ENCODE measurements around the gene NOS1.
"Not testable (repeated sequence)": the region's sequence is repeated elsewhere in the genome, so short reads cannot be mapped to it uniquely, and the experiment has no call there.

Gene NOS1

GRCh38 chr12:117361347-117361751 is at the start of gene NOS1:
Gene NOS1, minus strand, starts transcription at chr12:117361626. Its CDS starts 30,557 bp downstream, at chr12:117331069.
- H3K36me3 ChIP-seq (ENCODE audit: insufficient read depth, low read length), result no peaks in the 10 kb centered on the region
- H2AFZ ChIP-seq (ENCODE audit: low read length, unreplicated experiment), result no peak within 1 kb of the TSS
- no peak within 1 kb of the TSS for H3K4me3 ChIP-seq (ENCODE audit: low read depth, low read length)
- no peaks in the 10 kb centered on the region for H3K79me2 ChIP-seq (ENCODE audit: control insufficient read depth, insufficient read depth, low read length, unreplicated experiment)
- H3K27ac ChIP-seq (ENCODE audit: low read depth, low read length), result no peak within 1 kb of the TSS
- H3K4me1 ChIP-seq (ENCODE audit: control insufficient read depth, insufficient read depth, low read length, unreplicated experiment), result no peaks in the 10 kb centered on the region
- H3K27me3 ChIP-seq (ENCODE audit: insufficient read depth, low read length), result peaks cover 86% of the 10 kb centered on the region

GRCh38 chr12:117409286-117409685 is 47.9 kb upstream of the NOS1 start:
- Histone ChIP-seq H3K79me2 (ENCODE audit: control insufficient read depth, insufficient read depth, low read length, unreplicated experiment) (no peaks in the 10 kb centered on the region), H2AFZ (ENCODE audit: low read length, unreplicated experiment) (no peak overlapping the region), H3K4me1 (ENCODE audit: control insufficient read depth, insufficient read depth, low read length, unreplicated experiment) (no peaks in the 10 kb centered on the region), H3K27ac (ENCODE audit: low read depth, low read length) (no peak overlapping the region), H3K27me3 (ENCODE audit: insufficient read depth, low read length) (no peaks in the 10 kb centered on the region), H3K4me3 (ENCODE audit: low read depth, low read length) (no peak overlapping the region), H3K36me3 (ENCODE audit: insufficient read depth, low read length) (no peaks in the 10 kb centered on the region)

- H2AFZ ChIP-seq (ENCODE audit: low read length, unreplicated experiment), result no peak overlapping the region
- H3K27ac ChIP-seq (ENCODE audit: low read depth, low read length), result no peak overlapping the region
- H3K4me3 ChIP-seq (ENCODE audit: low read depth, low read length), result no peak overlapping the region
- H3K79me2 ChIP-seq (ENCODE audit: control insufficient read depth, insufficient read depth, low read length, unreplicated experiment), result no peaks in the 10 kb centered on the region
- no peaks in the 10 kb centered on the region for H3K27me3 ChIP-seq (ENCODE audit: insufficient read depth, low read length)
- H3K4me1 ChIP-seq (ENCODE audit: control insufficient read depth, insufficient read depth, low read length, unreplicated experiment), result no peaks in the 10 kb centered on the region
- no peaks in the 10 kb centered on the region for H3K36me3 ChIP-seq (ENCODE audit: insufficient read depth, low read length)
Observed at GRCh38 chr12:117408161-117408791, 46.9 kb upstream of the NOS1 start.

GRCh38 chr12:117404940-117405339 is 43.5 kb upstream of the NOS1 start:
- Histone ChIP-seq H3K36me3 (ENCODE audit: insufficient read depth, low read length) (no peaks in the 10 kb centered on the region), H3K4me1 (ENCODE audit: control insufficient read depth, insufficient read depth, low read length, unreplicated experiment) (no peaks in the 10 kb centered on the region), H3K27ac (ENCODE audit: low read depth, low read length) (no peak overlapping the region), H3K27me3 (ENCODE audit: insufficient read depth, low read length) (no peaks in the 10 kb centered on the region), H3K79me2 (ENCODE audit: control insufficient read depth, insufficient read depth, low read length, unreplicated experiment) (no peaks in the 10 kb centered on the region), H2AFZ (ENCODE audit: low read length, unreplicated experiment) (no peak overlapping the region), H3K4me3 (ENCODE audit: low read depth, low read length) (no peak overlapping the region)

- Histone ChIP-seq H3K79me2 (ENCODE audit: control insufficient read depth, insufficient read depth, low read length, unreplicated experiment) (no peaks in the 10 kb centered on the region), H3K27ac (ENCODE audit: low read depth, low read length) (no peak overlapping the region), H3K27me3 (ENCODE audit: insufficient read depth, low read length) (no peaks in the 10 kb centered on the region), H2AFZ (ENCODE audit: low read length, unreplicated experiment) (no peak overlapping the region), H3K36me3 (ENCODE audit: insufficient read depth, low read length) (no peaks in the 10 kb centered on the region), H3K4me3 (ENCODE audit: low read depth, low read length) (no peak overlapping the region), H3K4me1 (ENCODE audit: control insufficient read depth, insufficient read depth, low read length, unreplicated experiment) (no peaks in the 10 kb centered on the region)
Observed at GRCh38 chr12:117404203-117404853, 42.9 kb upstream of the NOS1 start.

- Histone ChIP-seq H3K4me3 (ENCODE audit: low read depth, low read length) (no peak overlapping the region), H3K27me3 (ENCODE audit: insufficient read depth, low read length) (no peaks in the 10 kb centered on the region), H3K36me3 (ENCODE audit: insufficient read depth, low read length) (no peaks in the 10 kb centered on the region), H3K79me2 (ENCODE audit: control insufficient read depth, insufficient read depth, low read length, unreplicated experiment) (no peaks in the 10 kb centered on the region), H3K4me1 (ENCODE audit: control insufficient read depth, insufficient read depth, low read length, unreplicated experiment) (no peaks in the 10 kb centered on the region), H3K27ac (ENCODE audit: low read depth, low read length) (no peak overlapping the region), H2AFZ (ENCODE audit: low read length, unreplicated experiment) (no peak overlapping the region)
Observed at GRCh38 chr12:117403586-117404139, 42.2 kb upstream of the NOS1 start.

- H3K4me3 ChIP-seq (ENCODE audit: low read depth, low read length), result no peak overlapping the region
- no peaks in the 10 kb centered on the region for H3K36me3 ChIP-seq (ENCODE audit: insufficient read depth, low read length)
- no peaks in the 10 kb centered on the region for H3K27me3 ChIP-seq (ENCODE audit: insufficient read depth, low read length)
Observed at GRCh38 chr12:117402363-117402762, 40.9 kb upstream of the NOS1 start.

GRCh38 chr12:117400912-117401311 is 39.5 kb upstream of the NOS1 start:
- H3K79me2 ChIP-seq (ENCODE audit: control insufficient read depth, insufficient read depth, low read length, unreplicated experiment), result no peaks in the 10 kb centered on the region
- no peaks in the 10 kb centered on the region for H3K4me1 ChIP-seq (ENCODE audit: control insufficient read depth, insufficient read depth, low read length, unreplicated experiment)
- H3K27ac ChIP-seq (ENCODE audit: low read depth, low read length), result no peak overlapping the region
- H3K4me3 ChIP-seq (ENCODE audit: low read depth, low read length), result no peak overlapping the region
- no peak overlapping the region for H2AFZ ChIP-seq (ENCODE audit: low read length, unreplicated experiment)
- no peaks in the 10 kb centered on the region for H3K27me3 ChIP-seq (ENCODE audit: insufficient read depth, low read length)
- no peaks in the 10 kb centered on the region for H3K36me3 ChIP-seq (ENCODE audit: insufficient read depth, low read length)

More at GRCh38 chr12:117402363-117402762, 40.9 kb upstream of the NOS1 start:
- H3K79me2 ChIP-seq (ENCODE audit: control insufficient read depth, insufficient read depth, low read length, unreplicated experiment), result no peaks in the 10 kb centered on the region
- H3K4me1 ChIP-seq (ENCODE audit: control insufficient read depth, insufficient read depth, low read length, unreplicated experiment), result no peaks in the 10 kb centered on the region
- H3K27ac ChIP-seq (ENCODE audit: low read depth, low read length), result no peak overlapping the region
- no peak overlapping the region for H2AFZ ChIP-seq (ENCODE audit: low read length, unreplicated experiment)

GRCh38 chr12:117398482-117398881 is 37.1 kb upstream of the NOS1 start:
- H3K4me1 ChIP-seq (ENCODE audit: control insufficient read depth, insufficient read depth, low read length, unreplicated experiment); H3K27me3 ChIP-seq (ENCODE audit: insufficient read depth, low read length); H3K27ac ChIP-seq (ENCODE audit: low read depth, low read length); H2AFZ ChIP-seq (ENCODE audit: low read length, unreplicated experiment); H3K36me3 ChIP-seq (ENCODE audit: insufficient read depth, low read length); H3K4me3 ChIP-seq (ENCODE audit: low read depth, low read length); H3K79me2 ChIP-seq (ENCODE audit: control insufficient read depth, insufficient read depth, low read length, unreplicated experiment): not testable (repeated sequence)

- no peaks in the 10 kb centered on the region for H3K4me1 ChIP-seq (ENCODE audit: control insufficient read depth, insufficient read depth, low read length, unreplicated experiment)
- H3K36me3 ChIP-seq (ENCODE audit: insufficient read depth, low read length), result no peaks in the 10 kb centered on the region
- no peak overlapping the region for H3K4me3 ChIP-seq (ENCODE audit: low read depth, low read length)
- H3K79me2 ChIP-seq (ENCODE audit: control insufficient read depth, insufficient read depth, low read length, unreplicated experiment), result no peaks in the 10 kb centered on the region
- no peaks in the 10 kb centered on the region for H3K27me3 ChIP-seq (ENCODE audit: insufficient read depth, low read length)
- H2AFZ ChIP-seq (ENCODE audit: low read length, unreplicated experiment), result no peak overlapping the region
- no peak overlapping the region for H3K27ac ChIP-seq (ENCODE audit: low read depth, low read length)
Observed at GRCh38 chr12:117395766-117396165, 34.3 kb upstream of the NOS1 start.

GRCh38 chr12:117394491-117394890 is 33.1 kb upstream of the NOS1 start:
- Histone ChIP-seq H3K4me3 (ENCODE audit: low read depth, low read length) (no peak overlapping the region), H3K79me2 (ENCODE audit: control insufficient read depth, insufficient read depth, low read length, unreplicated experiment) (no peaks in the 10 kb centered on the region), H3K27me3 (ENCODE audit: insufficient read depth, low read length) (no peaks in the 10 kb centered on the region), H3K4me1 (ENCODE audit: control insufficient read depth, insufficient read depth, low read length, unreplicated experiment) (no peaks in the 10 kb centered on the region), H2AFZ (ENCODE audit: low read length, unreplicated experiment) (no peak overlapping the region), H3K27ac (ENCODE audit: low read depth, low read length) (no peak overlapping the region), H3K36me3 (ENCODE audit: insufficient read depth, low read length) (no peaks in the 10 kb centered on the region)
